Measurements from ENCODE around the gene PLIN5.

PLIN5 gene

GRCh38 chr19:4534836-4535658, at the start of gene PLIN5:
Gene PLIN5 (minus strand): TSS chr19:4535224. CDS start chr19:4534074, 1,150 bp downstream.
- peak within 1 kb of the TSS; percentile 70 for H3K4me3 Mint-ChIP-seq
- H3K27ac Mint-ChIP-seq = no peak within 1 kb of the TSS

GRCh38 chr19:4583961-4584669, 49.1 kb upstream of the PLIN5 start:
- no peaks in the 10 kb centered on the region for H3K36me3 Mint-ChIP-seq (ENCODE audit: low read depth)
- H3K9me3 Mint-ChIP-seq = no peaks in the 10 kb centered on the region
- H3K27ac Mint-ChIP-seq = no peak overlapping the region
- peaks cover 58% of the 10 kb centered on the region for H3K27me3 Mint-ChIP-seq (ENCODE audit: low read depth, poor library complexity)
- DNase-seq = peak; percentile 82
- peak overlapping the region; percentile 58 for H3K4me3 Mint-ChIP-seq
- no peak for TF ChIP-seq CTCF (IDR thresholded peaks at IDR 0.05)
- peaks cover 31% of the 10 kb centered on the region for H3K4me1 Mint-ChIP-seq

More at GRCh38 chr19:4534836-4535658, at the start of gene PLIN5:
- peaks cover 35% of the 10 kb centered on the region for H3K4me1 Mint-ChIP-seq
- peaks cover 44% of the 10 kb centered on the region for H3K27me3 Mint-ChIP-seq (ENCODE audit: low read depth, poor library complexity)
- H3K36me3 Mint-ChIP-seq (ENCODE audit: low read depth) = no peaks in the 10 kb centered on the region
- no peaks in the 10 kb centered on the region for H3K9me3 Mint-ChIP-seq
- DNase-seq = peak; percentile 95
- TF ChIP-seq CTCF (IDR thresholded peaks at IDR 0.05) = no peak

- Mint-ChIP-seq H3K36me3 (ENCODE audit: low read depth) (no peaks in the 10 kb centered on the region), H3K27ac (no peak overlapping the region), H3K4me3 (peak overlapping the region; percentile 66), H3K4me1 (peaks cover 32% of the 10 kb centered on the region), H3K27me3 (ENCODE audit: low read depth, poor library complexity) (peaks cover 66% of the 10 kb centered on the region), H3K9me3 (no peaks in the 10 kb centered on the region)
- no peak for DNase-seq
- TF ChIP-seq CTCF (IDR thresholded peaks at IDR 0.05) = no peak
These were observed 48.2 kb upstream of the PLIN5 start for GRCh38 chr19:4582980-4583842.

GRCh38 chr19:4581666-4582553, 46.9 kb upstream of the PLIN5 start:
- Mint-ChIP-seq H3K27ac (no peak overlapping the region), H3K9me3 (no peaks in the 10 kb centered on the region), H3K4me3 (peak overlapping the region; percentile 81), H3K4me1 (peaks cover 31% of the 10 kb centered on the region), H3K27me3 (ENCODE audit: low read depth, poor library complexity) (peaks cover 55% of the 10 kb centered on the region), H3K36me3 (ENCODE audit: low read depth) (no peaks in the 10 kb centered on the region)
- no peak for TF ChIP-seq CTCF (IDR thresholded peaks at IDR 0.05)
- DNase-seq = peak; percentile 76
